SK-N-SH (cell line): ENCODE results near the gene CLMN. TPM values are rescaled to one million over a fixed set of nuclear protein-coding genes. Genes with fewer than 3 reads are reported as not detected.

ENCODE experiments used
- CTCF ChIA-PET: fragments of 300-600, 350-600 bp; formaldehyde crosslinking; extraction: SDS; loops from one replicate; lab custom pipeline; 2021; lab: Yijun Ruan, JAX
- POLR2A ChIA-PET: fragments of 350-600 bp; sonication (Branson Sonifier 250); formaldehyde crosslinking; extraction: SDS; loops from one replicate; lab custom pipeline; 2020; ENCODE audit warnings: antibody characterized with exemption, inconsistent platforms; lab: Yijun Ruan, JAX
- DNase-seq: peaks from one replicate; pipeline ENCODE4 v3.0.0; 2012
- H2AFZ ChIP-seq: fragments of 200-600 bp; sonication (generic); 2 replicates; pipeline ENCODE4 v1.8.1; 2016; ENCODE audit warnings: antibody characterized with exemption, mild to moderate bottlenecking, low read depth
- H3F3A ChIP-seq: fragments of 200-600 bp; sonication (generic); replicated peaks from 2 replicates; pipeline ENCODE3; 2016; ENCODE audit warnings: antibody characterized with exemption, mild to moderate bottlenecking; ENCODE audit not compliant: insufficient read depth
- H3K27ac ChIP-seq, 2 experiments: fragments of 200-500 bp in 1 of 2; fragments of 200-600 bp in 1 of 2; sonication (Bioruptor generic) in 1 of 2; sonication (generic), shearing (Covaris generic) in 1 of 2; 2 replicates each; pipeline versions ENCODE4 v1.5.1 to v1.6.1; 2014 to 2016; ENCODE audit warnings: low read depth in 2 of 2, inconsistent platforms in 1 of 2, low read length in 1 of 2, mild to moderate bottlenecking in 1 of 2, mixed read lengths in 1 of 2
- H3K27me3 ChIP-seq: fragments of 200-600 bp; sonication (generic), shearing (Covaris generic); 2 replicates; pipeline ENCODE4 v1.6.1; 2016; ENCODE audit warnings: mixed run types; ENCODE audit not compliant: insufficient read depth
- H3K36me3 ChIP-seq, 2 experiments: fragments of 200-500 bp in 1 of 2; fragments of 200-600 bp in 1 of 2; sonication (Bioruptor generic) in 1 of 2; sonication (generic) in 1 of 2; replicated peaks in 1 of 2; 2 replicates each; pipeline versions ENCODE3 to v1.5.1; 2014 to 2016; ENCODE audit warnings: low read length in 1 of 2, mild to moderate bottlenecking in 1 of 2; ENCODE audit not compliant: insufficient read depth in 2 of 2, control insufficient read depth in 1 of 2
- H3K4me1 ChIP-seq, 2 experiments: fragments of 200-500 bp in 1 of 2; fragments of 200-600 bp in 1 of 2; sonication (Bioruptor generic) in 1 of 2; sonication (generic), shearing (Covaris generic) in 1 of 2; 2 replicates each; pipeline versions ENCODE4 v1.5.1 to v1.6.1; 2014 to 2016; ENCODE audit warnings: low read depth in 1 of 2, low read length in 1 of 2, mixed run types in 1 of 2; ENCODE audit not compliant: insufficient read depth in 2 of 2, control insufficient read depth in 1 of 2
- H3K4me2 ChIP-seq: fragments of 200-600 bp; sonication (generic), shearing (Covaris generic); 2 replicates; pipeline ENCODE4 v1.6.1; 2017; ENCODE audit warnings: mixed run types
- H3K4me3 ChIP-seq, 2 experiments: fragments of 200-500 bp in 1 of 2; fragments of 200-600 bp in 1 of 2; sonication (Bioruptor generic) in 1 of 2; sonication (generic), shearing (Covaris generic) in 1 of 2; 2 replicates each; pipeline versions ENCODE4 v1.5.1 to v1.8.1; 2014 to 2016; ENCODE audit warnings: low read depth in 2 of 2, inconsistent platforms in 1 of 2, low read length in 1 of 2, mild to moderate bottlenecking in 1 of 2, mixed read lengths in 1 of 2, moderate library complexity in 1 of 2
- H3K79me2 ChIP-seq: fragments of 200-600 bp; sonication (generic); 2 replicates; pipeline ENCODE4 v1.8.1; 2017; ENCODE audit warnings: mild to moderate bottlenecking; ENCODE audit not compliant: insufficient read depth
- H3K9ac ChIP-seq: fragments of 200-600 bp; sonication (generic); 2 replicates; pipeline ENCODE4 v1.6.1; 2017; ENCODE audit warnings: mixed run types
- H3K9me2 ChIP-seq: fragments of 200-600 bp; sonication (generic); 2 replicates; pipeline ENCODE4 v1.6.1; 2017; ENCODE audit warnings: mixed run types
- H3K9me3 ChIP-seq: fragments of 200-600 bp; sonication (generic); 2 replicates; pipeline ENCODE4 v1.6.1; 2017; ENCODE audit warnings: mixed run types, mild to moderate bottlenecking, moderate library complexity
- H4K20me1 ChIP-seq: fragments of 200-600 bp; sonication (generic); 2 replicates; pipeline ENCODE4 v1.6.1; 2017; ENCODE audit warnings: mild to moderate bottlenecking, mixed run types; ENCODE audit not compliant: insufficient read depth
- CHD2 ChIP-seq: fragments of 150-350 bp; IDR thresholded peaks from 2 replicates; pipeline ENCODE4 v1.6.1; 2018; ENCODE audit warnings: low read length; ENCODE audit not compliant: partially characterized antibody
- EP300 ChIP-seq, 2 experiments: IDR thresholded peaks; 2 replicates each; pipeline versions ENCODE4 v1.4.0 to v1.6.1; 2012; ENCODE audit warnings: borderline replicate concordance in 1 of 2, low read depth in 1 of 2, low read length in 1 of 2
- FOSL2 ChIP-seq: IDR thresholded peaks from 2 replicates; pipeline ENCODE4 v1.4.0; 2012; ENCODE audit warnings: low read depth, mild to moderate bottlenecking, moderate library complexity, borderline replicate concordance
- FOXJ3 ChIP-seq: sonication (generic); formaldehyde crosslinking; IDR thresholded peaks from 2 replicates; pipeline ENCODE4 v1.5.1; 2020; ENCODE audit warnings: mild to moderate bottlenecking, missing genetic modification reagents
- FOXM1 ChIP-seq: IDR thresholded peaks from 2 replicates; pipeline ENCODE4 v1.4.0; 2012; ENCODE audit warnings: low read depth, mild to moderate bottlenecking
- GATA2 ChIP-seq: sonication (generic); formaldehyde crosslinking; IDR thresholded peaks from 2 replicates; pipeline ENCODE4 v1.5.0; 2020; ENCODE audit warnings: mild to moderate bottlenecking, missing genetic modification reagents
- RCOR1 ChIP-seq: fragments of 150-350 bp; IDR thresholded peaks from 2 replicates; pipeline ENCODE4 v1.6.1; 2017; ENCODE audit warnings: antibody characterized with exemption, low read length
- RFX5 ChIP-seq: IDR thresholded peaks from 2 replicates; pipeline ENCODE4 v1.6.1; 2012; ENCODE audit warnings: mild to moderate bottlenecking, improper control_type of control experiment, low read length
- RXRA ChIP-seq: IDR thresholded peaks from 2 replicates; pipeline ENCODE4 v1.4.0; 2012; ENCODE audit warnings: low read depth, mild to moderate bottlenecking, borderline replicate concordance
- WGBS: methylation state at CpG from one replicate; pipeline ENCODE4 v1.1.6; 2017; ENCODE audit warnings: low lambda C conversion rate; 5-methylcytosine and 5-hydroxymethylcytosine counted together
- polyA plus RNA-seq, 3 experiments: library from polyadenylated mRNA; depleted of rRNA; stranded (reverse); fragments of >200 nt; gene quantifications; 2 replicates each; pipeline ENCODE4 v1.2.3, GENCODE V29; 2012
- TF ChIP-seq, protein P1 (sequence below): IDR thresholded peaks from 2 replicates; pipeline ENCODE4 v1.6.1; 2012; ENCODE audit warnings: mild to moderate bottlenecking, low read depth, low read length, moderate library complexity
- TF ChIP-seq, protein P2 (sequence below): IDR thresholded peaks from 2 replicates; pipeline ENCODE4 v1.4.0; 2012; ENCODE audit warnings: low read depth, borderline replicate concordance
- TF ChIP-seq, protein P3 (sequence below): fragments of 200-600 bp; sonication (generic); IDR thresholded peaks from 2 replicates; pipeline ENCODE4 v1.6.1; 2017; ENCODE audit warnings: antibody characterized with exemption, mild to moderate bottlenecking, moderate library complexity

The CLMN gene
- polyA plus RNA-seq, 1 of the 3 experiments (the other 2 are of a cell fraction) = 1.4 TPM

DNA sequence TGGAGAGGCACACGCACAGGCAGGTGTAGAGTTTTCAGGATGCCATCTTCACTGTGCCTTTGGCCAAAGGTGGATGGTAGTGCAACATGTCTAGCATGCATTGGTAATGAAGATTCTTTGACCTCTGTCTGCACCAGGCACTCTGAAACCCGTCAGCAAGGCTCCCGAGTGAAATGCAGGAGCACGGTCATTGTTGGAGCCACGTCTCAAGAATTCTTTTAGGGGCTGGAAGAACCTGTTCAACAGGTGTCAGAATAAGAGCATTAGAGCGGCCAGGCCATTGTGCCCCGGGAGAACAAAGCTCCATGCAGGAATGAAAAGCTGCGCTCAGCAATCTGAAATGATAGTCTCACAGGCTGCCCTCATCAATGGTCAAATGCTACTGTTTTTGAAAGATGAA lies 122.2 kb downstream of the CLMN start (continued):
- TF ChIP-seq, protein P1, sequence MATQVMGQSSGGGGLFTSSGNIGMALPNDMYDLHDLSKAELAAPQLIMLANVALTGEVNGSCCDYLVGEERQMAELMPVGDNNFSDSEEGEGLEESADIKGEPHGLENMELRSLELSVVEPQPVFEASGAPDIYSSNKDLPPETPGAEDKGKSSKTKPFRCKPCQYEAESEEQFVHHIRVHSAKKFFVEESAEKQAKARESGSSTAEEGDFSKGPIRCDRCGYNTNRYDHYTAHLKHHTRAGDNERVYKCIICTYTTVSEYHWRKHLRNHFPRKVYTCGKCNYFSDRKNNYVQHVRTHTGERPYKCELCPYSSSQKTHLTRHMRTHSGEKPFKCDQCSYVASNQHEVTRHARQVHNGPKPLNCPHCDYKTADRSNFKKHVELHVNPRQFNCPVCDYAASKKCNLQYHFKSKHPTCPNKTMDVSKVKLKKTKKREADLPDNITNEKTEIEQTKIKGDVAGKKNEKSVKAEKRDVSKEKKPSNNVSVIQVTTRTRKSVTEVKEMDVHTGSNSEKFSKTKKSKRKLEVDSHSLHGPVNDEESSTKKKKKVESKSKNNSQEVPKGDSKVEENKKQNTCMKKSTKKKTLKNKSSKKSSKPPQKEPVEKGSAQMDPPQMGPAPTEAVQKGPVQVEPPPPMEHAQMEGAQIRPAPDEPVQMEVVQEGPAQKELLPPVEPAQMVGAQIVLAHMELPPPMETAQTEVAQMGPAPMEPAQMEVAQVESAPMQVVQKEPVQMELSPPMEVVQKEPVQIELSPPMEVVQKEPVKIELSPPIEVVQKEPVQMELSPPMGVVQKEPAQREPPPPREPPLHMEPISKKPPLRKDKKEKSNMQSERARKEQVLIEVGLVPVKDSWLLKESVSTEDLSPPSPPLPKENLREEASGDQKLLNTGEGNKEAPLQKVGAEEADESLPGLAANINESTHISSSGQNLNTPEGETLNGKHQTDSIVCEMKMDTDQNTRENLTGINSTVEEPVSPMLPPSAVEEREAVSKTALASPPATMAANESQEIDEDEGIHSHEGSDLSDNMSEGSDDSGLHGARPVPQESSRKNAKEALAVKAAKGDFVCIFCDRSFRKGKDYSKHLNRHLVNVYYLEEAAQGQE = no peak
- no peak for TF ChIP-seq FOXM1
- TF ChIP-seq RXRA = no peak
- TF ChIP-seq RCOR1 = no peak
- TF ChIP-seq FOXJ3 (CRISPR knock-in tag) = no peak

DNA sequence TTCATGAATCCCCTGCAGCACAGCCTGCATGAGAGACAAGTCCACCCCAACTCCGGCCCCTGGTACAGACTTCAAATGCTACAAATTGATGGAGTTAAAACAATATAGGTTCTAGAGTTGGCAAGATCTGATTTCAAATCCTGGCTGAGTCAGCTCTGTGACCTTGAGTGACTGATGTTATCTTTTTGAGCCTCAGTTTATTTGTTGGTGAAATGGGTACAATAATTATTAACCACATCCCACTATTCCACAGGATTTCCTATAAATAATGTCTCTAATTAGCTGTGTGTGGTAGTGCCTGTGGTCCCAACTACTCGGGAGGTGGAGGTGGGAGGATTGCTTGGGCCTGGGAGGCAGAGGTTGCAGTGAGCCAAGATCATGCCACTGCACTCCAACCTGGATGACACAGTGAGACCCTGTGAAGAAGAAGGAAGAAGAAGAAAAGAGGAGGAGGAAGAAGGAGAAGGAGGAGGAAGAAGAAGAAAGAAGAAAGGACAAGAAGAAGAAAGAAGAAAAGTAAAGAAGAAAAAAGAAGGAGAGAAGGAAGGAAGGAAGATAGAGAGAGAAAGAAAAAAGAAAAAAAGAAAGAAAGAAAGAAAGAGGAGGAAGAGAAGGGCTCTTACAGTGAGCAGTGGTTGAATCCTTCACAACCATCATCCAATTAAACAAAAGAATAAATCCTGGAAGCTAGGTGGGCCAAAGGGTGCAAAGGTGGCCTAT lies 122.7 kb downstream of the CLMN start:
- Histone ChIP-seq H3K4me2 (no peak overlapping the region), H3K9ac (no peak overlapping the region), H3K9me2 (no peaks in the 10 kb centered on the region), H2AFZ (no peak overlapping the region), H3K4me3 (no peak overlapping the region), H3K4me1 (no peaks in the 10 kb centered on the region), H3K79me2 (no peaks in the 10 kb centered on the region), H3K27ac (no peak overlapping the region), H3K36me3 (no peaks in the 10 kb centered on the region), H3K27me3 (no peaks in the 10 kb centered on the region), H4K20me1 (no peaks in the 10 kb centered on the region), H3F3A (no peaks in the 10 kb centered on the region), H3K9me3 (no peaks in the 10 kb centered on the region)
- CTCF ChIA-PET = no interaction called here
- DNase-seq = no peak
- TF ChIP-seq FOXM1 (no peak), FOSL2 (no peak), RFX5 (no peak), RXRA (no peak), GATA2 (CRISPR knock-in tag) (no peak), EP300 (IDR thresholded peaks at IDR 0.05; ENCODE audit: borderline replicate concordance in 1 of 2, low read depth in 1 of 2, low read length in 1 of 2) (no peak), CHD2 (no peak)
- TF ChIP-seq, protein P2, sequence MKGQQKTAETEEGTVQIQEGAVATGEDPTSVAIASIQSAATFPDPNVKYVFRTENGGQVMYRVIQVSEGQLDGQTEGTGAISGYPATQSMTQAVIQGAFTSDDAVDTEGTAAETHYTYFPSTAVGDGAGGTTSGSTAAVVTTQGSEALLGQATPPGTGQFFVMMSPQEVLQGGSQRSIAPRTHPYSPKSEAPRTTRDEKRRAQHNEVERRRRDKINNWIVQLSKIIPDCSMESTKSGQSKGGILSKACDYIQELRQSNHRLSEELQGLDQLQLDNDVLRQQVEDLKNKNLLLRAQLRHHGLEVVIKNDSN = no peak
- TF ChIP-seq, protein P3, sequence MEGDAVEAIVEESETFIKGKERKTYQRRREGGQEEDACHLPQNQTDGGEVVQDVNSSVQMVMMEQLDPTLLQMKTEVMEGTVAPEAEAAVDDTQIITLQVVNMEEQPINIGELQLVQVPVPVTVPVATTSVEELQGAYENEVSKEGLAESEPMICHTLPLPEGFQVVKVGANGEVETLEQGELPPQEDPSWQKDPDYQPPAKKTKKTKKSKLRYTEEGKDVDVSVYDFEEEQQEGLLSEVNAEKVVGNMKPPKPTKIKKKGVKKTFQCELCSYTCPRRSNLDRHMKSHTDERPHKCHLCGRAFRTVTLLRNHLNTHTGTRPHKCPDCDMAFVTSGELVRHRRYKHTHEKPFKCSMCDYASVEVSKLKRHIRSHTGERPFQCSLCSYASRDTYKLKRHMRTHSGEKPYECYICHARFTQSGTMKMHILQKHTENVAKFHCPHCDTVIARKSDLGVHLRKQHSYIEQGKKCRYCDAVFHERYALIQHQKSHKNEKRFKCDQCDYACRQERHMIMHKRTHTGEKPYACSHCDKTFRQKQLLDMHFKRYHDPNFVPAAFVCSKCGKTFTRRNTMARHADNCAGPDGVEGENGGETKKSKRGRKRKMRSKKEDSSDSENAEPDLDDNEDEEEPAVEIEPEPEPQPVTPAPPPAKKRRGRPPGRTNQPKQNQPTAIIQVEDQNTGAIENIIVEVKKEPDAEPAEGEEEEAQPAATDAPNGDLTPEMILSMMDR = no peak
- 82% methylated on average over 2 of the region's 2 CpGs for WGBS
- POLR2A ChIA-PET = no interaction called here
